Endothelial cell of umbilical vein (primary cell): Measurements from ENCODE around the gene ESYT2. TPM values are rescaled to one million over a fixed set of nuclear protein-coding genes. Genes with fewer than 3 reads are reported as not detected.

ENCODE experiments used
- BruUV-seq: library from RNA; stranded (reverse); fragments of 400-500 nt; replicated peaks from 2 replicates; lab custom pipeline; 2021; lab: Mats Ljungman, UMichigan
- CTCF ChIA-PET: fragments of 300-600, 350-600 bp; sonication (Branson Sonifier 250); formaldehyde crosslinking; loops from one replicate; lab custom pipeline; 2021; ENCODE audit warnings: antibody characterized with exemption, inconsistent platforms; lab: Charles Lee
- POLR2A ChIA-PET: fragments of 300-600, 350-600 bp; sonication (Branson Sonifier 250); formaldehyde crosslinking; loops from one replicate; lab custom pipeline; 2021; ENCODE audit warnings: antibody characterized with exemption, inconsistent platforms; lab: Charles Lee
- DNase-seq: peaks from one replicate; pipeline ENCODE4 v3.0.0-alpha.2; 2011; ENCODE audit warnings: low read depth, low spot score
- FAIRE-seq: peaks from 2 replicates; lab custom pipeline; 2011; peaks lifted over from hg19 to GRCh38; lab: Jason Lieb, UNC
- H2AFZ ChIP-seq: 2 replicates; pipeline ENCODE4 v1.6.0; 2012; ENCODE audit warnings: low read depth, low read length, control low read depth, inconsistent platforms
- H3K27ac ChIP-seq: 2 replicates; pipeline ENCODE4 v1.5.1; 2011; ENCODE audit warnings: low read depth, mild to moderate bottlenecking, control low read depth, low read length, moderate library complexity; ENCODE audit not compliant: insufficient read depth
- H3K27me3 ChIP-seq, 2 experiments: 2 replicates each; pipeline versions ENCODE4 v1.6.0 to v1.6.1; 2011; ENCODE audit warnings: low read length in 2 of 2, mixed read lengths in 1 of 2; ENCODE audit not compliant: control insufficient read depth in 2 of 2, insufficient read depth in 2 of 2
- H3K36me3 ChIP-seq, 2 experiments: 2 replicates in 1 of 2; 3 replicates in 1 of 2; pipeline ENCODE4 v1.5.1; 2011; ENCODE audit warnings: low read length in 2 of 2, mild to moderate bottlenecking in 1 of 2, moderate library complexity in 1 of 2; ENCODE audit not compliant: control insufficient read depth in 2 of 2, insufficient read depth in 2 of 2; ENCODE audit errors: extremely low read depth in 1 of 2
- H3K4me1 ChIP-seq: 3 replicates; pipeline ENCODE4 v1.5.1; 2011; ENCODE audit warnings: mild to moderate bottlenecking, low read length; ENCODE audit not compliant: control insufficient read depth, insufficient read depth; ENCODE audit errors: extremely low read depth
- H3K4me2 ChIP-seq: 2 replicates; pipeline ENCODE4 v1.6.1; 2011; ENCODE audit warnings: low read length, control low read depth, mixed read lengths; ENCODE audit not compliant: insufficient read depth
- H3K4me3 ChIP-seq, 3 experiments: fragments of 200-600 bp in 1 of 3; sonication (generic), shearing (Covaris generic) in 1 of 3; replicated peaks in 1 of 3; 2 replicates each; pipeline ENCODE4 v1.5.1; 2011 to 2016; ENCODE audit warnings: control low read depth in 3 of 3, low read length in 3 of 3, mild to moderate bottlenecking in 2 of 3, inconsistent platforms in 1 of 3, low read depth in 1 of 3, moderate library complexity in 1 of 3; ENCODE audit not compliant: insufficient read depth in 1 of 3
- H3K79me2 ChIP-seq: 2 replicates; pipeline ENCODE4 v1.6.0; 2012; ENCODE audit warnings: low read length, inconsistent platforms; ENCODE audit not compliant: control insufficient read depth, insufficient read depth
- H3K9ac ChIP-seq: replicated peaks from 2 replicates; pipeline ENCODE3; 2011; ENCODE audit warnings: low read length, control low read depth; ENCODE audit not compliant: insufficient read depth; ENCODE audit errors: extremely low read depth
- H3K9me1 ChIP-seq: replicated peaks from 3 replicates; pipeline ENCODE4 v1.6.0; 2011; ENCODE audit warnings: mild to moderate bottlenecking, low read length; ENCODE audit not compliant: control insufficient read depth, insufficient read depth; ENCODE audit errors: extremely low read depth
- H3K9me3 ChIP-seq: replicated peaks from 2 replicates; pipeline ENCODE4 v1.5.1; 2012; ENCODE audit warnings: low read length, inconsistent platforms; ENCODE audit not compliant: control insufficient read depth, insufficient read depth
- H4K20me1 ChIP-seq: replicated peaks from 2 replicates; pipeline ENCODE3; 2011; ENCODE audit warnings: mild to moderate bottlenecking, low read length; ENCODE audit not compliant: control insufficient read depth, insufficient read depth; ENCODE audit errors: extremely low read depth
- EZH2 ChIP-seq: IDR thresholded peaks from 2 replicates; pipeline ENCODE4 v1.6.1; 2012; ENCODE audit warnings: borderline replicate concordance, low read depth, mild to moderate bottlenecking, moderate library complexity, low read length, inconsistent platforms; ENCODE audit not compliant: severe bottlenecking
- FOS ChIP-seq: IDR thresholded peaks from 2 replicates; pipeline ENCODE4 v1.6.1; 2011; ENCODE audit warnings: mild to moderate bottlenecking, low read length, moderate library complexity, borderline replicate concordance; ENCODE audit not compliant: insufficient read depth
- GATA2 ChIP-seq: IDR thresholded peaks from 2 replicates; pipeline ENCODE4 v1.7.0; 2011; ENCODE audit warnings: low read depth, mild to moderate bottlenecking, moderate library complexity, mixed read lengths, low read length; ENCODE audit not compliant: insufficient read length, insufficient read depth
- JUN ChIP-seq: IDR thresholded peaks from 2 replicates; pipeline ENCODE4 v1.6.1; 2011; ENCODE audit warnings: borderline replicate concordance, low read depth; ENCODE audit not compliant: insufficient read length, insufficient read depth
- MYC ChIP-seq: IDR thresholded peaks from one replicate; pipeline ENCODE4 v1.6.1; 2011; ENCODE audit warnings: mild to moderate bottlenecking, low read depth, low read length
- POLR2A ChIP-seq: IDR thresholded peaks from 2 replicates; pipeline ENCODE4 v1.6.1; 2012; ENCODE audit warnings: low read depth, mild to moderate bottlenecking, control low read depth, low read length
- POLR2AphosphoS5 ChIP-seq: IDR thresholded peaks from 2 replicates; pipeline ENCODE4 v1.6.1; 2012; ENCODE audit warnings: low read depth, mild to moderate bottlenecking, control low read depth, low read length, moderate library complexity; ENCODE audit not compliant: insufficient read depth
- dilution Hi-C: fragments of 300-500 bp; cut with MboI; formaldehyde crosslinking; loops from one replicate; pipeline ENCODE4 v1.15.0; 2019; ENCODE audit warnings: low sequenced_read_pairs; ENCODE audit not compliant: extremely low pct_ligation_motif_present
- intact Hi-C: fragments of 100-400 bp; cut with micrococcal nuclease; formaldehyde crosslinking; loops from one replicate; pipeline ENCODE4 v1.10.0; 2022
- polyA plus RNA-seq, 4 experiments: library from polyadenylated mRNA; depleted of rRNA in 3 of 4; stranded (reverse) in 3 of 4; unstranded in 1 of 4; fragments of >200 nt; gene quantifications; 2 replicates each; pipeline versions ENCODE4 v1.2.1 to v1.2.3, GENCODE V29; 2011 to 2012; ENCODE audit warnings: missing spikeins in 1 of 4
- total RNA-seq: library from RNA; stranded (reverse); gene quantifications from 2 replicates; pipeline ENCODE4 v1.2.3, GENCODE V29; 2021
- TF ChIP-seq, protein P1 (sequence below): IDR thresholded peaks from 2 replicates; pipeline ENCODE4 v1.6.1; 2011; ENCODE audit not compliant: insufficient read depth, insufficient read length
- TF ChIP-seq, protein P2 (sequence below), 2 donors: IDR thresholded peaks; 1 replicate in 1 of 2; 2 replicates in 1 of 2; pipeline ENCODE4 v1.5.1; 2011; ENCODE audit warnings: low read length in 2 of 2, mild to moderate bottlenecking in 2 of 2, moderate library complexity in 2 of 2, control low read depth in 1 of 2, inconsistent platforms in 1 of 2, low read depth in 1 of 2; ENCODE audit not compliant: insufficient read depth in 1 of 2; ENCODE audit errors: extremely low read depth in 1 of 2

Gene ESYT2
- total and polyA plus RNA-seq, 2 donors (not counting 3 experiments of a cell fraction or from before 2014, with no cell fraction given): 18.8 to 46.6 TPM

- Histone ChIP-seq H3K4me2 (no peak overlapping the region), H3K4me1 (peaks cover 55% of the 10 kb centered on the region), H3K36me3 (no peaks in the 10 kb centered on the region), H3K27me3 (no peaks in the 10 kb centered on the region), H3K9ac (no peak overlapping the region), H3K9me3 (no peaks in the 10 kb centered on the region), H2AFZ (no peak overlapping the region), H3K79me2 (peaks cover 74% of the 10 kb centered on the region), H3K4me3 (no peak overlapping the region), H3K27ac (no peak overlapping the region), H3K9me1 (no peaks in the 10 kb centered on the region), H4K20me1 (peaks cover 3% of the 10 kb centered on the region)
- ChIA-PET POLR2A (no interaction called here), CTCF (interaction anchor here (0.6 to 1.5 kb wide), 5 partner anchors 11 to 120 kb away, joined by 3 to 5 read pairs (median 3); no protein-coding TSS in a partner anchor)
- dilution Hi-C loops: no loop called here
- intact Hi-C loops: no loop called here
- DNase-seq (no peak), FAIRE-seq (no peak)
- no TSS peak for BruUV-seq
- no peak for TF ChIP-seq EZH2
- TF ChIP-seq, protein P1, sequence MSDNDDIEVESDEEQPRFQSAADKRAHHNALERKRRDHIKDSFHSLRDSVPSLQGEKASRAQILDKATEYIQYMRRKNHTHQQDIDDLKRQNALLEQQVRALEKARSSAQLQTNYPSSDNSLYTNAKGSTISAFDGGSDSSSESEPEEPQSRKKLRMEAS: no peak
- TF ChIP-seq, protein P2, sequence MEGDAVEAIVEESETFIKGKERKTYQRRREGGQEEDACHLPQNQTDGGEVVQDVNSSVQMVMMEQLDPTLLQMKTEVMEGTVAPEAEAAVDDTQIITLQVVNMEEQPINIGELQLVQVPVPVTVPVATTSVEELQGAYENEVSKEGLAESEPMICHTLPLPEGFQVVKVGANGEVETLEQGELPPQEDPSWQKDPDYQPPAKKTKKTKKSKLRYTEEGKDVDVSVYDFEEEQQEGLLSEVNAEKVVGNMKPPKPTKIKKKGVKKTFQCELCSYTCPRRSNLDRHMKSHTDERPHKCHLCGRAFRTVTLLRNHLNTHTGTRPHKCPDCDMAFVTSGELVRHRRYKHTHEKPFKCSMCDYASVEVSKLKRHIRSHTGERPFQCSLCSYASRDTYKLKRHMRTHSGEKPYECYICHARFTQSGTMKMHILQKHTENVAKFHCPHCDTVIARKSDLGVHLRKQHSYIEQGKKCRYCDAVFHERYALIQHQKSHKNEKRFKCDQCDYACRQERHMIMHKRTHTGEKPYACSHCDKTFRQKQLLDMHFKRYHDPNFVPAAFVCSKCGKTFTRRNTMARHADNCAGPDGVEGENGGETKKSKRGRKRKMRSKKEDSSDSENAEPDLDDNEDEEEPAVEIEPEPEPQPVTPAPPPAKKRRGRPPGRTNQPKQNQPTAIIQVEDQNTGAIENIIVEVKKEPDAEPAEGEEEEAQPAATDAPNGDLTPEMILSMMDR (IDR thresholded peaks at IDR 0.05; ENCODE audit: extremely low read depth in 1 of 2, insufficient read depth in 1 of 2, low read depth in 1 of 2, low read length in 2 of 2): no peak
- TF ChIP-seq POLR2A: no peak
- TF ChIP-seq MYC: no peak
- TF ChIP-seq POLR2AphosphoS5: no peak
- no peak for TF ChIP-seq GATA2
- no peak for TF ChIP-seq JUN
- TF ChIP-seq FOS: no peak
Observed at GRCh38 chr7:158816271-158816670, 13.0 kb downstream of the ESYT2 start.
